Fibroblast of the conjunctiva (primary cell): ENCODE data around the gene KCNN1.
A peak's percentile ranks its signal among the peaks of the same experiment; 100 is the strongest.
"Not testable (repeated sequence)": the region's sequence is repeated elsewhere in the genome, so short reads cannot be mapped to it uniquely, and the experiment has no call there.

ENCODE experiments used
- DNase-seq: peaks from one replicate; pipeline ENCODE4 v3.0.0-alpha.2; 2010; ENCODE audit warnings: low read depth

The KCNN1 gene

DNA sequence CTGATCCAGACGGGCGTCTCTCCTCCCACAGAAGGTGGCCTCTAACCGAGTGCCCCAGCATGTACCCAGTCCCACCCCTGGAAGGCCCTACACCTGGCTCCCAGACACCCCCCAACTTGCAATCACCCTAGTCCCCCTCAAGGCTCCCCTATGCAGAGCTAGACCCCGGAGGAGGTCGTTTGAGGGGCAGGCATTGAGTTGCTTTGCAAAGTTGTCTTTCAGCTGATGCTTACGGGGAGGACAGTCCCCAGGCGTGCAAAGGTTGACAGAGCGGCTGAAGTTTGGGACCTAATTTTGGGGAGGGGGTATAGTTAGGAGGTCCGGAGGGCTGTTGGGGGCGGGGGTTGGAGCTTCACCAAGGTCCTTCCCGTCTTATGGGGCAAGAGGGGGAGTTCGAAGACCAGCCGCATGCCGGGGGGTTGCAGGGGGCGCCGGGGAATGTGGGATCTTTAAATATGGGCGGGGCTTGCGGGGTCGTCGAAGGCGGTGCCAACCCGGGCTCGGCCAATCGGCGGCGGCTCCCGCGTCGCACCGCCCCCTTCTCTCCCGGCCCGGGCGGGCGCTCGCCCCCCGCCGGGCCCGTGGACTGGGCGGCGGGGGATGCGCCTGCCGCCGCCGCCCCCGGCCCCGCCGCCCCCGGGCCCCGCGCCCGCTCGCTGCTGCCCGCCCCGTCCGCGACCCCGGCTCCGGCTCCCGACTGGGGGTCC, at the start of gene KCNN1:
Gene KCNN1 (plus strand): TSS at position 558 of the 707 bp plus-strand sequence. CDS start 6,782 bp downstream, outside the sequence.
- no peak for DNase-seq

DNA sequence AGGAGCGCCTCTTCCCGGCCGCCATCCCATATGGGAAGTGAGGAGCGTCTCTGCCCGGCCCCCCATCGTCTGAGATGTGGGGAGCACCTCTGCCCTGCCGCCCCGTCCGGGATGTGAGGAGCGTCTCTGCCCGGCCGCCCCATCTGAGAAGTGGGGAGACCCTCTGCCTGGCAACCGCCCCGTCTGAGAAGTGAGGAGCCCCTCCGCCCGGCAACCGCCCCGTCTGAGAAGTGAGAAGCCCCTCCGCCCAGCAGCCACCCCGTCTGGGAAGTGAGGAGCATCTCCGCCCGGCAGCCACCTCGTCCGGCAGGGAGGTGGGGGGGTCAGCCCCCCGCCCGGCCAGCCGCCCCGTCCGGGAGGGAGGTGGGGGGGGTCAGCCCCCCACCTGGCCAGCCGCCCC, 48.8 kb upstream of the KCNN1 start:
- not testable (repeated sequence) for DNase-seq

DNA sequence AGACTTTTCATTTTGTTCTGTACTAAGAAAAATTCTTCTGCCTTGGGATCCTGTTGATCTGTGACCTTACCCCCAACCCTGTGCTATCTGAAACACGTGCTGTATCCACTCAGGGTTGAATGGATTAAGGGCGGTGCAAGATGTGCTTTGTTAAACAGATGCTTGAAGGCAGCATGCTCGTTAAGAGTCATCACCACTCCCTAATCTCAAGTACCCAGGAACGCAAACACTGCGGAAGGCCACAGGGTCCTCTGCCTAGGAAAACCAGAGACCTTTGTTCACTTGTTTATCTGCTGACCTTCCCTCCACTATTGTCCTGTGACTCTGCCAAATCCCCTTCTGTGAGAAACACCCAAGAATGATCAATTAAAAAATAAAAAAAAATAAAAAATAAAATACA, 47.8 kb upstream of the KCNN1 start:
- not testable (repeated sequence) for DNase-seq

DNA sequence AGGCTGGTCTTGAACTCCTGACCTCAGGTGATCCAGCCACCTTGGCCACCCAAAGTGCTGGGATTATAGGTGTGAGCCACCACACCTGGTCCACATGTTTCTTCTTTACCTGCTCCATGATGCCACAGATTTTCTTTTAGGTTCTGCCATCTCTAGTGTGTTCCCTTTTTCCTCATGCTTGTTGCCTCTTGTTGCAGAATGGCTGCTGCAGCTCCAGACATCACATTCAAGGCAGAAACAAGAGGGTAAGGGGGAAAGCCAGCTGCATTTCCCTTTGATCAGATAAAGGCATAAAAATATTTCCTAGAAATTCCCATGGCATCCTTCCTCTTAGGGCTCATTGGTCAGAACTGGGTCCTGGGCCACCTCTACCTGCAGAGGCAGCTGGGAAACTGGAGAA, 46.4 kb upstream of the KCNN1 start:
- DNase-seq = no peak

DNA sequence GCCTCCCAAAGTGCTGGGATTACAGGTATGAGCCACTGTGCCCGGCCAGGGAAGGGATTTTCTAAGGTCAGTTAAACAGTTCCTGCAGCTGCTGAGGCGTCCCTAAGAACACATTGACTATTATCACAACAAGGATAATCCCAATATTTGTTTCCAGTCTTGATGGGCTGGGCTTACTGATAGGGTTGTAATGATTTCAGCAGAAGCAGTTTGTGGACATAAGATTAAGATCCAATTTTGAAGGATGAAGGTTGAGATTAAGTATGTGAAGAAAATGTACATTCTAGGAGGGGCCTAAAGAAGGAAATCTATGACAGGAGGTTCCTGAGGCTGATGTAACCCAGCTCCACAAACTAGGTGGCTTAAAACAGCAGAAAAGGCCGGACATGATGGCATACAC, 44.8 kb upstream of the KCNN1 start:
- DNase-seq = no peak

DNA sequence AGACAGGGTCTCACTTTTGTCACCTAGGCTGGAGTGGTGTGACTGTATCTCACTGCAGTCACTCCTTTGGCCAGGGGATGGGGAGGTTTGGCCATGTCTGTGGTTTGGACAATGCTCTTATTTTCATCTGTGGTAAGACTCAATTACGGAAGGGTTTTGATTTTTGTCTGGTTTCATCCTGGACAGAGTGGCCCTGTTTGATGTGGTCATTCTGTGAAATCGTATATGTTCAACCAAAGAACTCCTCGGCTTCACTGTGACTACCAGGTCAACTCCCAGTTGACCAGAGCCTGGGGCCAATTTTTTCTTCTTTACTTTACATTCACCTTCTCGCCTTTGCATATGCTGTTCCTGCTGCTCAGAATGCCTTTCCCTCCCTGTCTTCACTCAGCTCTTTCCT, 40.9 kb upstream of the KCNN1 start:
- DNase-seq = no peak

DNA sequence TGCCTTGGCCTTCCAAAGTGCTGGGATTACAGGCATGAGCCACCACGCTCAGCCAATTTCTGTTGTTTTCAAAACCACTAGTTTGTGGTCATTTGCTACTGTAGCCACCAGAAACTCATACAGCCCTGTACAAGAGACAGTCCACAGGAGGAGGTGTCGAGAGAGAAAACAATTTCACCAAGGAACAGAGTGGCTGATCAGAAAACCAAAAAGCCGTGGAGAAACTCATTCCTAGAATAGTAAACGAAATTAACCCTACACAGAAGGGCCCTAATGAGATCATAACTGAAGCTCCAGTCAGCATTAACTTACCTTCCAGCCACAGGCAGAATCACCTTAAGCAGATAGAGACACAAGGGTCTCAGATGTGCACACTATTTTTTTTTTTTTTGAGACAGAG, 37.9 kb upstream of the KCNN1 start:
- no peak for DNase-seq

DNA sequence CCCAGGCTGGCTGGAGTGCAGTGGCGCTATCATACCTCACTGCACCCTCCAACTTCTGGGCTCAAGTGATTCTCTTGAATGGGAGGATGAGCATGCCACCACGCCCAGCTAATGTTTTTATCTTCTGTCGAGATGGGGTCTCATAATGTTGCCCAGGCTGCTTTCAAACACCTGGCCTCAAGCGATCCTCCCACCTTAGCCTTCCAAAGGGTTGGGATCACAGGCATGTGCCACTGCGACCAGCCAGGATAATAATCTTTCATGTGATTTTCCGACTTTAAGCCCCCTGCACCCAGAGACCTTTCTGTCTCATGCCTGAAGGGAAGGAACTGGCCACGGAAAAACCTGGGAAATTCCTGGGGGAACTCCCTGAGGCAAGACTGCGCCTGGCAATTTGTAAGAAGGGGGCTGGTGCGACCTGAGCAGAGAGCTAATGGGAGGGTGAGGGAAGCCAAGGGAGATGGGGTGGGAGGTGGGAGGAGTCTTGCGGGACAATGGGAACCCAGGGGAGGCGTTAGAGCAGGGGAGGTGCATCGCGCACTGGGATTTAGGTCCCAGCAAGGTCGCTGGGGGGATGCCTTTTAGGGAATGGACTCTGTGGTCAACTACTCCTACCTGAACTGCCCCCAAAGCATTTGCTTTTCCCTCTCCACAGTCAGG, 35.2 kb upstream of the KCNN1 start:
- no peak for DNase-seq

DNA sequence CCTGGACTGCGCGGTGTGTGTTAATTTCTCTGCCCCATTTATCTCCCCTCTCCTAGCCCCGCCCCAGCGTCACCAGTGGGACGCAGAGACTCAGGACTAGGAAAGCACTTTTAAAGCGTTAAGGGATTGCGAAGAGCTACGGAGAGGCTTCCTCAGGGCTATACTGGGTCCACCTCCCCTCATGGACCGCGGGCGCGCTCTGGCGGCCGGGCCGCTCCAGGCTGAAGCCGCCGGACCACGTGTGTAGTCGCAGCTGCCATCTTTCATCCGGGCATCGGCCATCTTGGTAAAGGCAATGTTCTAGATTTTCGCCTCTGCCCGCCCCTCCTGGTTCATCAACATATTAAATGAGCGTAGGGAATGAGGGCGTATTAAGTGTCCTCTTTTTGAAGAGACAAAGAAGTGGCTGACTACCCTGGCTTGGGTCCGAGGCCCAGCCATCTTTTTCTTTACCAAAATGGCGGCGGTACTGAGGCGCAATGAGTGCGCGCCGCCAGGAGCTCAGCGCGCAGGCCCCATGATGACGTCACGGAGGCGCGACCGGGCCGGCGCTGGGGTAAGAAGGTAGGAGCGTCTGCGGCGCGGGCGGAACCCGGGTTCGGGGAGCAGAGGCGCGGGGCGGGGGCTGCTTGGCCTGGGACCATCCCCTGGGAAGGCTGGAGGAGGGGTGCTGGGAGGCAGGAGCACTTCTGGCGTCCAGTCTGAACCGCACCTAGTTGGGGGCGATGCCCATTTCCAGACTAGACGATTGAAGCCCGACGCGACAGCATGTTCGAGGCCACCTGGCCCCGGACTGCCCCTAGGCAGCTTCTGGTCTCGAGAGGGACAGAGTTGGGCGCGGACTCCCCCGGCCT, 34.2 kb upstream of the KCNN1 start, which contains the start of gene CCDC124:
Gene CCDC124 (plus strand): TSS at position 531 of the 854 bp plus-strand sequence. CDS start 3,406 bp downstream, outside the sequence.
- peak; percentile 86 for DNase-seq

DNA sequence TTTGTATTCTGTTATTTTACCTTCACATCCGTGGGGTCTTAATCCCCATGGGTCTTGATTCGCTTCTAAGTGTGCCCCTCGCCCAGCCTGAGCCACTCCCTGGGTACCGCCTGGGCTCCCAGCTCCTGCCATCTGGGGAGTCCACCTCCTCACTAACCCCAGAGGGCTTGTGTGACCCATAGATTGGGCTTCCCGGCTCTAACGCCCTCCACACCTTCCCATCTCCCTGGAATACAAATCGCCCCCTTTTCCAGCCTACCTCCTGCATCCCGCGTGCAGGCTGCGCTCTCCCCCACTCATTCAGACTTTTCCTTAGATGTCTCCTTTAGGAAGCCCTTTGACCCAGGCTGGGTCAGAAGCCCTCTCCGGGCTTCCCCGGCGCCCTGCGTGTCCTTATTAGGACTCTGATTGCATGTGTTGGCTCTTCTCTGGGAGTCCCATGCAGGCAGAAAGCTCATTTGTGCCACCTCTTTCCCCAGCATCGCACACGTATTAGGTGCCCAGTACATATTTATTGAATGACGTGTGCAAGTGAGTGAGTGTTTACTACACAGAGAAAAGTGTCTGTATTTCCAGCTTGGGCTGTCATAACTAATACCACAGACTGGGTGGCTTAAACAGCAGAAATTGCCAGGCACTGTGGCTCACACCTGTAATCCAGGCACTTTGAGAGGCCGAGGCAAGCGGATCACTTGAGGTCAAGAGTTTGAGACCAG, 33.3 kb upstream of the KCNN1 start:
- DNase-seq = no peak

DNA sequence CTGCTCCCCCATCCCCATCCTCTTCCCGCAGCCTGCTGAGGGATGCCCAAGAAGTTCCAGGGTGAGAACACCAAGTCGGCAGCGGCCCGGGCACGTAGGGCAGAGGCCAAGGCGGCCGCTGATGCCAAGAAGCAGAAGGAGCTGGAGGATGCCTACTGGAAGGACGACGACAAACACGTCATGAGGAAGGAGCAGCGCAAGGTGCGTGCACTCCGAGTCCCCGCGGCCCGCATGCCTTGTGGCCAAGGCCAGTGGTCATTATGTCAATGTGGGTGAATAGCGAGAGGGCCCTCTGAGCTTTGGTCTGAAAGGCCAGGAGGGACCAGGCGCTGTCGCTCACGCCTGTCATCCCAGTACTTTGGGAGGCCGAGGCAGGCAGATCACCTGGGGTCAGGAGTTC, 30.5 kb upstream of the KCNN1 start:
- no peak for DNase-seq

DNA sequence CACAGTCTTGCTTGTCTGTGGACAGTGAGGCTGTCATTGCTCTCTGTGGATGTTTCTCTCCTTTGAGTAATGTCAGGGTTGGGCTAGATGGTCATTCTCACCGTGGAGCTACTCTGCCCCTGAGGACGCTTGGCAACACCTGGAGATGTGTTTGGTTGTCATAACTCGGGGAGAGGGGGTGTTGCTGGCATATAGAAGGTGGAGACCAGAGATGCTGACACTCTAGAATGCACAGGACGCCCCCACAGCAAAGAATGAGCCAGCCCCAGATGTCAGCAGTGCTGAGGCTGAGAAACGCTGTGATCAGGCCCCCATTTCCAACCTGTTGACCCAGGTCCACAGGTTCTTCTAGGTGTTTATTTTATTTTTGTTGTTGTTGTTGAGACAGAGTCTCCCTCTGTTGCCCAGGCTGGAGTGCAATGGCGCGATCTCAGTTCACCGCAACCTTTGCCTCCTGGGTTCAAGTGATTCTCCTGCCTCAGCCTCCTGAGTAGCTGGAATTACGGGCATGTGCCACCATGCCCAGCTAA, 29.5 kb upstream of the KCNN1 start:
- no peak for DNase-seq

DNA sequence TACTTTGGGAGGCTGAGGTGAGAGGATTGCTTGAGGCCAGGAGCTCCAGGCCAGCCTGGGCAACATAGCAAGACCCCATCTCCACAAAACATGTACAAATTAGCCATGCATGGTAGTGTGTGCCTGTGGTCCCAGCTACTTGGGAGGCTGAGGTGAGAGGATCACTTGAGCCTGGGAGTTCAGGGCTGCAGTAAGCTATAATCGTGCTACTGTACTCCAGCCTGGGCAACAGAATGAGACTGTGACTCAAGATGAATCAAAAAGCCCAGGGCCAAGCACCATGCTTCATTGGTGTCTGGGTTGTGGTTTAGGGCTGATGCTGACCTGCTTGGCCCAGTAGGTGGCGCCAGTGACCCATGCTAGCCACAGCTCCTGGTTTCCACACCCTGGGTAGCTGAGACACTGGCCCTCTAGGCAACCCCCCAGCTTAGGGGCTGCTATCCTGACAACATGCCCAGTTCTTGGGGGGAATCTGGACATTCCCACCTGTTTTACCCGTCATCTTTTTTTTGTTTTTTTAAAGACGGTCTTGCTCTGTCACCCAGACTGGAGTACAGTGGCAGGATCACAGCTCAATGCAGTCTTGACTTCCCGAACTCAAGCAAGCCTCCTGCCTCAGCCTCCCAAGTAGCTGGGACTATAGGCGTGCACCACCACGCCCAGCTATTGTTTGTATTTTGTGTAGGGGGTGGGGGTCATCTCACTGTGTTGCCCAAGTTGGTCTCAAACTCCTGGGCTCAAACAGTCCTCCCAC, 28.6 kb upstream of the KCNN1 start:
- DNase-seq = peak; percentile 57

DNA sequence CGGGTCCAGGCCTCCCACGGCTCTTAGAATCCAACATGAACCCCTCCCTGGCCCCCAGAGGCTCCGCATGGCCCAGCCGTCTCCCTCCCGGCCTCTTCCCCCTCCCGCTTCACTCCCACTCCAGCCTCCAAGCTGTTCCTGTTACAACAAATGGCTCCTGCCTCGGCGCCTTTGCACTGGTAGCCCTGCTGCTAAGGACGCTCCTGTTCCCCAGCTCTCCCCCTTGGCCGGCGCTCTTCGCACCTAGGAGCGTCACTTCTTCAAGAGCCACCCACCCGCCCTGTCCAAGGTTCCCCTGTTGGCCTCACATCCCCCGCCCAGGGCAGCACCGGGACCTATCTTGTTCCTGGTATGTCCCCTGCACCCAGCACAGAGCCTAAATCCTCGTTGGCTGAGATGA, 24.7 kb upstream of the KCNN1 start:
- DNase-seq = no peak

DNA sequence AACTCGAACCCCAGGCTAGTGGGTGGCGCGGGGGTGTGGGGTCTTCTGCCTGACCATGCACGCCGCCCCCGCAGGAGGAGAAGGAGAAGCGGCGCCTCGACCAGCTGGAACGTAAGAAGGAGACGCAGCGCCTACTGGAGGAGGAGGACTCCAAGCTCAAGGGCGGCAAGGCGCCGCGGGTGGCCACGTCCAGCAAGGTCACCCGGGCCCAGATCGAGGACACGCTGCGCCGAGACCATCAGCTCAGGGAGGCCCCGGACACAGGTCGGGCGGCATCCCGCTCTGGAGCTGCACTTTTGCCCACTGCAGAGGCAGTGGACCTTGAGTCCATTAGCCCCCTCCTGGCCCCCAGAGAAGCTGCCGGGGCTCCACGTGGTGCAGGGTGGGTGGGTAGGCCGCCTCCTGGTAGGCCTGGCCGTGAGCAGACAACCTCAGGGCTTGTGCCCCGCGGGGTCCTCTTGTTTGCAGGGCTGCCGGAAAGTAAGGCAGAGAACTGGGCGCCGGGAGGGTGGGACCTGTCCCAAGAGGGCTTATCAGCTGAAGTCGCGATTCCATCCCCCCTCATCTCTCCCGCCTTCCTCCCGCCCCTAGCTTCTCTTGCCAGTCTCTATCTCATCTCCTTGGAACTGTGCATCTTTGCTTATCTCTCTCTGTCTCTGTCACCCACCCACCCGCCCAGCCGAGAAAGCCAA, 24.2 kb upstream of the KCNN1 start:
- DNase-seq = no peak

DNA sequence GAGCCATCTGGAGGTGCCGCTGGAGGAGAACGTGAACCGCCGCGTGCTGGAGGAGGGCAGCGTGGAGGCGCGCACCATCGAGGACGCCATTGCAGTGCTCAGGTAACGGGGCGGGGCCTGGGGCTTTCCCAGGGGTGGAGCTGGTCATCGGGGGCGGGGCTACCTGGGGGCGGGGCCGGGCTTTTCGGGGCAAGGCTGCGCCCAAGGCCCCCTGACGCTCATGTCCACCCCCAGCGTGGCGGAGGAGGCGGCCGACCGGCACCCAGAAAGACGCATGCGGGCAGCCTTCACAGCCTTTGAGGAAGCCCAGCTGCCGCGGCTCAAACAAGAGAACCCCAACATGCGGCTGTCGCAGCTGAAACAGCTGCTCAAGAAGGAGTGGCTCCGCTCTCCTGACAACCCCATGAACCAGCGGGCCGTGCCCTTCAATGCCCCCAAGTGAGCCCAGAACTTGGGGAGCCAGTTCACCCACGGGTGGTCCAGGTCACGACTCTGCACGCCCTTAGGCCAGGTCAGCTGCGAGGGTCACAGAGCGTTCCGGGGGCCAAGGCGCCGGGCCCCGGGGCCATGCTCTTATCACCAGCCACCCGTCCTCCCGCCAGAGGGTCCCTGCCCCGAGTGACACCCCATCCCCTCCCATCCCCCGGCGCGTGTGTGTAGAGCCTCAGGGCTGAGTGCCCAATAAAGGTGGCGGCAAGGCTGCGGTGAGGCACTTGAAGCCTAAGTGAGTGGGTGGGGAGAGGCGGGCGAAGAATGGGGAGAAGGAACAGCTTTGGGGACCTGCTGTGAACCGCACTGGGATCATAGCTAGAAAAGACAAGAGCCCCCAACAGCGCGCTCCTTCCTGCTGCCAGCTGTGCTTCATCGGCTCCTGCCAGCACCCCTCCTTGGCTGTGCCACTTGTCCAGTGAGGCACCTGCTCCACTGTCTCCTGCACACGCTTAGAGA, 23.4 kb upstream of the KCNN1 start:
- DNase-seq = no peak

DNA sequence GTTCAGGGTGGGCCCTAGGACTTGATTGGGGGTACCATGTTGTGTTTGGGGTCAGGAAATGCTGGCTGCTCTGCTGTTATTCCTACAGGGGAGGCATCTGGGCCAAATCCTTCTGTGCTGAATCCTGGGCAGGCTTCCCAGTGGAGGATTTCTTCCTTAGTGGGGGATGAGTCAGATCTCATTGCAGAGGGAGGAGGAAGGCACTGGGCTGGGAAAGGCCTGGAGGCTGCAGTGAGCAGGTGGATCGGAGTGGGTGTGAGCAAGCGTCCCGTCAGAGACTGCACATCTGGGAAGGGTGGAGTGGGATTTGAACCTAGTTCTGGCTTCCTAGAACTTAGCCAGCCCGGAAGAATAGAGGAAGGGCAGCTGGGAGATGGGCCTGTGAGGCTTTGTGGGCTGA, 22.6 kb upstream of the KCNN1 start:
- DNase-seq = peak; percentile 44

DNA sequence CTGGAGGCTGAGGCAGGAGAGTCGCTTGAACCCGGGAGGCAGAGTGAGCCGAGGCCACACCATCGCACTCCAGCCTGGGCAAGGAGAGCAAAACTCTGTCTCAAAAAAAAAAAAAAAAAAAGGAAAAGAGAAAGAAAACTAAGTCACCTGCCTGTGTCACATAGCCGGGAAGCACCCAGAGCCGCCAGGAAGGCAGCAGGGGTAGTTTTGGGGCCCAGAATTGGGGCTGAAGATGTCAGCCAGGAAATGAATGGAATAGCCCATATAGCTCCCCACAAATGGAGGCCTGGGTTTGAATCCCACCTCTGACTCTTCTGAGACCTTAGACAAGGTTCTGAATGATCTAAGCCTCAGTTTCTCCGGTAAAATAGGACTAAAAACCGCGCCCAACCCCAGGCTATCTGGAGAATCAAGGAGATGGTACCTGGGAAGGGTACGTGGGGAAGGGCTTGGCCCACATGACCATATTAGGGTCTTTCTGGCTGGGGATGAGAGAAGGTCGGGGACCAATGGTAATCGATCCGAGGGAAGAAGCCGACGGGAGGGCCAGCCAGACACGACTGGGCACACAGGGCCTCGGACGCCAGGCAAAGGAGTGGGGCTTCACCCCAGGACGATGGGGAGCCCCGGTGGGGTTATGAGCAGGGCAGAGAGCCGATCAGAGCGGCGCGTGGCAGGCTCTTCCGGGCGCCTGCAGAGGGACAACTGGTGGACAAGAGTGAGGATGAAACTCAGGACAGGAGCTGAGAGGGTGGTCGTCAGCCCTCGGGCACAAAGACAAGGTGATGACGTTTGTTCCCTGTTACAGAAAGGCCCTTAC, 19.7 kb upstream of the KCNN1 start:
- DNase-seq = no peak
